Activated CD8-positive, alpha-beta memory T cell treated with anti-CD3 and anti-CD28 coated beads, Interleukin-2, amount 50 U/mL, for 1 hour (primary cell): ENCODE measurements around the gene MEGF10.

ENCODE experiments used
- DNase-seq: peaks from one replicate; pipeline ENCODE4 v3.0.0-alpha.2; 2020; ENCODE audit errors: extremely low read depth

MEGF10 gene

DNA sequence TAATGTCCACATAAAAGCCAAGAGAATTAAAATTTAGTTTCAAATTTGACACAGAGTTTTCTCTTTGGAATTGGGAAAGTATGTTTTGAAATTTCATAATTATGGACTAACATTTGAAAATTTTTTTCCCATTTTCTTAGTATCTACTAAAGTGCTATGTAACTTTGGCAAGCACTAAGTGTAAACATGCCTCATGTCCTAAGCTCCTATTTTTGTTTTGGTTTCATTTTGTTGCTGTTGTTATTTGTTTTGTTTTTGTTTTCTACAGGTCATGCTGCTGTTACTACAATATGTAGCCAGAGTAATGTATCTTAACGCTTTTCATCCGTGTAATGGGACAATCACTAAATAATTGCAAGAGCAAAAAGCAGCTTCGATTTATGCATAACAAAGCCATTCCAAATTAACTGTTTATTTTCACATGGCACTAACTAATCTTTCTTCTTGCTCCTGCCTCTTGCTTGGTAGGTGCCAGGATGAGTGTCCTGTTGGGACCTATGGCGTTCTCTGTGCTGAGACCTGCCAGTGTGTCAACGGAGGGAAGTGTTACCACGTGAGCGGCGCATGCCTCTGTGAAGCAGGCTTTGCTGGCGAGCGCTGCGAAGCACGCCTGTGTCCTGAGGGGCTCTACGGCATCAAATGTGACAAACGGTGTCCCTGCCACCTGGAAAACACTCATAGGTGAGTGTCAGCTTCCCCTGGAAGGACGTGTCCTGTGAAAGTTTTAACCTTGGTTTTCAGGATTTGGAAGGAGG lies 119.5 kb downstream of the MEGF10 start:
- no peak for DNase-seq

DNA sequence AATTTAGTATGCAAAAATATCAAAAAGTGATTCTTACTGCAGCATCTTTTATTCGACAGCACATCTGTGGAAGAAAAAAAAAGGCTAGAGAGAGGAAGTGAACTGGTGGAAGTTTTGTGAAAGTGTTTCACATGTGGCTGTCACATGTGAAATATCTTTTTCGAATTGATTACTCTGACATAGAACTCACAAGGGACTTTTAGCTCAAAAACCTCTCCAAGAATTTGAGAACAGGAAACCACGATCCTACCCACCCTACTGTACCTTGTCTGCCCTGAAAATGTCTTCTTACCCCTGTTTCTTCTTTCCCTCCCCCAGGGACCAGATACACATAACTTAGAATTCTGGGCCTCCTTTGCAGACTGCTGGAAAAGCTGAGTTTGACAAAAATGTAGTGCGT lies 120.4 kb downstream of the MEGF10 start:
- no peak for DNase-seq

DNA sequence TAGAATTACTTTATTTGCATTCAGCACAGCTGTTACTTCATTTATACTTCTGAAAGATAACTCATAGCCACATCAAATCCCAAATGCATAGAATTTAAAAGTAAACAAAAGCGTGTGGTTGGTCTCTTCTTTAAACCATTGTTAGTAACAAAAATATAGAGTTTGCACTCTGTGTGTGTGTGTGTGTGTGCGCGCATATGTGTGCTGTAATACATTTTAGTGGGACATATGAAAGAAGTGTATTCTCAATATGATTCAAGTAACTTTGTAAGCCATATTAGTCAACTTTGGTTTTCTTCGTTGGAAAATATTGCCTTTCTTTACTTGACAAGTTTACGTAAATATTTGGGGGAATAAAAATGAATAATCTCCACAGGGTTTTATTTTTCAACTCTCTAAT lies 120.8 kb downstream of the MEGF10 start:
- no peak for DNase-seq

DNA sequence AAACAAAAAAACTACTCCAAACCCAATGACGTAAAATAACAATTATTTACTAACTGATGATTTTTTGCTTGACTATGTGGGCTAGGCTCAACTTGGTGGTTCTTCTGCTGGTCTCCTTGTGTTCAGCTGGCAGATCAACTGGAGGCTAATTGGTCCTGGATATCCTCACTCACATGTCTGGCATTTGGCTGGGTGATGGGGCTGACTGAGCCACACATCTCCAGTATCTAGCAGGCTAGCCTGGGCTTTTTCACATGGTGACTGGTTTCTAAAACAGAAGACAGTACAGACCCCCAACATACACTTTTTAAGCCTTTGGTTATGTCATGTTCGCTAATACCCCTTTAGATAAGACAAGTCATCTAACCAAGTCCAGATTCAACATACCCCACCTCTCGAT lies 122.1 kb downstream of the MEGF10 start:
- DNase-seq: no peak

DNA sequence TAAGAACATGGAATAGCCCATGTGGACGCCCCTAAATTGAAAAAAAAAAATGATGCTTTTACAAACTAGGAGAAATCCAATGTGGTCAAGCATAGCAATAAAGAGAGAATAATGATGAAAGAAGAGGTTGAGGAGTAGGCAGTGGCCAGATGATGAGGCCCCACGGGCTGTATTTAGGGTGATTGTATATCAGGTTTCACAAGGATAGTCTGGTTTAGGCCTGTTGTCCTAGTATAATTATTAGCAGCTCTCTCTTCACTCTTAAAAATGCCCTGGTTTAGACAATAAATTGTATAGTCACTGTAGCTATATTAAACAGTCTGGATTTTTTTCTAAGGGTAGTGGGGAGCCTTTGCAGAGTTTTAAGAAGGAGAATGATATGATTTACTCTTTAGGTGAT lies 124.4 kb downstream of the MEGF10 start:
- no peak for DNase-seq

GRCh38 chr5:127416906-127417305 lies 126.3 kb downstream of the MEGF10 start:
- DNase-seq: no peak

DNA sequence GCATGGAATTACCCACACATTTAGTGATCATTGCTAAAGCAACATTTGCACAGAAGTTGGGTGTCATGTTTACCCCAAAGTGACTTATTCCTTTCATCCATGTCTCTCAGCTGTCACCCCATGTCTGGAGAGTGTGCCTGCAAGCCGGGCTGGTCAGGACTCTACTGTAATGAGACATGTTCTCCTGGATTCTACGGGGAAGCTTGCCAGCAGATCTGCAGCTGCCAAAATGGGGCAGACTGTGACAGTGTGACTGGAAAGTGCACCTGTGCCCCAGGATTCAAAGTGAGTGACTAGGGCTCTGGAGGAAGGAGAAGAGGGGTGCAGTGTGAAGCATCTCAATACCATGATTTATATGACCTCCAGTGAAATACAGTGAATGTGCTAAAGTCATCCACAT lies 126.9 kb downstream of the MEGF10 start:
- no peak for DNase-seq

DNA sequence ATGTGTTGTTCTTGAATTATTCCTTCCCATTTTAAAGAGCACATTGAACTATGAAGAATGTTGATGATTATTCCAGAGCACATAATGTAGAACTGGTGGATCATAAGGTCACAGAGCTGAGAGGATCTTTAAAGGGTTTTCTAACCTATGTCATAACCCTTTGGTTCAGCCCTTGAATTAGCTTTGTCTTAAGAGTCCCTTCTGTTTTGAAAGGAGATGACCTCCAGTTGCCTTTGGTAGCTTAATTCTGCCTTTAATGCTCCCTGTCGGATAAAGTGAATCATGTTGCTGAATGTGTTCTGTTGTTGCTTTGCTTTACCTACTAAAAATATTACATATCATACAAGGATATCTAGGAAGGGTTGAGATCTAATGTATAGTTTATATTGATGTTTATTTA lies 127.8 kb downstream of the MEGF10 start:
- DNase-seq: no peak

- no peak for DNase-seq
Observed at GRCh38 chr5:127418974-127419682, 128.5 kb downstream of the MEGF10 start.

DNA sequence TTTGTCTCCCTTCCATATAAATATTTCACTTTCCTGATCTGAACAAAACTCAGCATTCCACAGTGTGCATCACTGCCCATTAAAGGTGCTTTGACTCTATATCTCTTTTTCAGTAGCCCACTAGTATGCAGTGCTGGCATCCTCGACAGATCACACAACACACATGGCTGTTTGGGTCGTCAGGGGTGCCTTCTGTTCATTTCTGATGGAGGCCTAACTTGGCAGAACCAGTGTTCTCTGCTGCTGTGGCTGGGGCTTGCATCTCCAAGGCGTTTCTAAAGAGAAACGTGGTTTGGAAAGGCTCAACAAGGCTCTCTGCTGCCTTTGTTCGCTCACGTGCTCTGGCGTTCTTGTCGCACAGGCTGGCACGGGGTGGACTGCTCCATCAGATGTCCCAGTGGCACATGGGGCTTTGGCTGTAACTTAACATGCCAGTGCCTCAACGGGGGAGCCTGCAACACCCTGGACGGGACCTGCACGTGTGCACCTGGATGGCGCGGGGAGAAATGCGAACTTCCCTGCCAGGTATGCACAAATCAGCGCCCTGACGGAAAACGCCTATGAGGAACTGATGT lies 129.2 kb downstream of the MEGF10 start:
- no peak for DNase-seq

DNA sequence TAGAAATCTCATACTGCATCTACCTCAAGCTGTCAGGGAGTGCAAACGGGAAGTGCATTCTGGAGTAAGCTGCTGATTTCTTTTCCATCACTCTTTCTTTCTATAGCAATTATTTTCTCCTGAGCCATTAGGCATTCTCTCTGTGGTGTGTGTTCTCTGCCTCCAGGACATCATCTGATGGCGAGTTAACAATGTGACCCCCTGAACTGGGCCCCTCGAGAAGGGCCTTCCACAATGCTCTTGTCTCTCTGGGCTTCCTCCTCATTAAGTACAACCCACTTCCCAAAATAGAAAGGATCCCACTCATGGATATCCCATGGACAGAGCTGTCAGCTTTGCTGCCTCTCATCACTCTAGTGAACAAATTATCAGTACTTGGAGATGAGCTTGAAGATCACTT lies 130.2 kb downstream of the MEGF10 start:
- no peak for DNase-seq

DNA sequence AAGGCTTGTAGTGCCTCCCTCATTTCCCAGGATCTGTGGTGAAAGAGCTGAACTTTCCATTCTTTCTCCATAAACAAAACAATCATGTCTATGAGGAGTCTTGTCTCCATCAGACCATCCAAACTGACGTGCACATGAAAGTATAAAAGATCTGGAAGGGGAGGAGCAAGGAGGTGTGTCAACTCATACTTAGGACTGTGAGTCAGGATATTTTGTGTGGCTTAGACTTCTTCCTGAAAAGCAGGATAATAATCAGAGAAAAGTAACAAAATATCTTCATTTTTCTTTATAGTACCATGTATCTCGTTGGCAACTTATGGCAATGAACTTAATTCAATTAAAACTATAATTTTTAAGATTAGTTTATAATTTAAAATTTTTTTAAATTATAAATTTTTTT lies 130.9 kb downstream of the MEGF10 start:
- no peak for DNase-seq

- no peak for DNase-seq
Observed at GRCh38 chr5:127423173-127423798, 132.7 kb downstream of the MEGF10 start.

- DNase-seq: no peak
Observed at GRCh38 chr5:127425037-127425436, 134.4 kb downstream of the MEGF10 start.

DNA sequence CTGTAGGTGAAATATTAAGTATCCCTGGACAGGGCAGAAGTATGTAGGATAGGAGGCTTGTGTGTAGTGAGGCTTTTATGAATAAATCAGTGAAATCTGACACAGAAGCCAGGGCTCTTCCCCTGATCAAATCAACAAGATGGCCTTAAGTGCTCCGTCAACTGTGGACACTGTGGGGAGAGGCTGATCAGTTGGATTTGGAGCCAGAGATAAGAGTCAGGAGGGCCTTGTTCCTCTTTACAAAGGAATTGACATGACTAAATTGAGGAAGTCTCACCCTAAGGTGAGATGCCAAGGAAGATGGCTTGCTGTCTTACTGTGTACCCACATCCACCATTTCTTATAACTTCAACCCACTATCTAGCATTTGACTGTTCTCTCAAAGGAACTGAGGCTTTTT lies 135.3 kb downstream of the MEGF10 start:
- no peak for DNase-seq

DNA sequence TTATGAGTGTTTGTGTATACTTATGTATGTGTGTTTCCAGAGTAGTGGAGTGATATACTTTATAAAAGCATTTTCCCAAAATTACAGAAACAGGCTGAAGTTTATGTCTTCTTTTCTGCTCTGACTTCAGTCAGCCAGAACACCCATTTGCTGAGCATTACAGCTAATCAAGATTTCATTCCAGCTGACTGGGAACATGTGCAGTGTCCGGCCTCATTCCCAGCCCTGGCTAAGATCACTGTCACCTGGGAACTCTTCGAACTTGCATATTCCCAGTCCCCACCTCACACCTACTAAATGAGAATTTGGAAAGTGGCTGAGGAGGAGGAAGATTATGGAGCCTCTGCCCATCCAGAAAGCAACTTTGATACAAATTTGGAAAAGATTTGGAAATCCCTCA lies 136.1 kb downstream of the MEGF10 start:
- DNase-seq: no peak

GRCh38 chr5:127428276-127428675 lies 137.7 kb downstream of the MEGF10 start:
- DNase-seq: no peak

GRCh38 chr5:127428748-127429147 lies 138.2 kb downstream of the MEGF10 start:
- no peak for DNase-seq

- no peak for DNase-seq
Observed at GRCh38 chr5:127429928-127430327, 139.3 kb downstream of the MEGF10 start.

- no peak for DNase-seq
Observed at GRCh38 chr5:127430627-127431026, 140.0 kb downstream of the MEGF10 start.

GRCh38 chr5:127431977-127432585 lies 141.5 kb downstream of the MEGF10 start:
- DNase-seq: no peak

GRCh38 chr5:127433526-127433925 lies 142.9 kb downstream of the MEGF10 start:
- DNase-seq: no peak
